GM19035 (cell line): ENCODE data around the gene SREK1.
"Not testable (repeated sequence)": the region's sequence is repeated elsewhere in the genome, so short reads cannot be mapped to it uniquely, and the experiment has no call there.

ENCODE experiments used
- ATAC-seq: cut with Tn5 transposase; IDR thresholded peaks from one replicate; pipeline ENCODE4 v1.9.1; 2021; ENCODE audit not compliant: unreplicated experiment

The SREK1 gene

DNA sequence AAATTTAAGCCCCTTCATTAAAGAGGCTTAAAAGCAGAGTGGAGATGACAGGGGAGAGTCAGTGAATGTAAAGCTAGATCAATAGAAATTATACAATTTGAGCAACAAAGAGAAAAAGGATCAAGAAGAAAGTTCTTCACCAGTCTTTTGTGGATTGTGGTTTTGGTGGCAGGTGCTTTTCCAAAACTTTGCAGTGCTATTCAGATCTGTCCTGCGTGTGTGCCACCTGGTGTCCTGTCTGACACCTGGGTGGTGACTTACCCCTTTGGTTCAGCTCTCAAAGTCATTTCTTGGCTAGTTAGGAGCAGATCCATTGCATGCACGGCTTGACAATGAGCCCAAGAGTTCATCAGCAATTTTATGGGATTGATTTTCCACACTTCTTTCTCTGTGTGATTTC, 69.4 kb downstream of the SREK1 start:
- ATAC-seq = no peak

GRCh38 chr5:66222455-66222854, 78.4 kb downstream of the SREK1 start:
- no peak for ATAC-seq

DNA sequence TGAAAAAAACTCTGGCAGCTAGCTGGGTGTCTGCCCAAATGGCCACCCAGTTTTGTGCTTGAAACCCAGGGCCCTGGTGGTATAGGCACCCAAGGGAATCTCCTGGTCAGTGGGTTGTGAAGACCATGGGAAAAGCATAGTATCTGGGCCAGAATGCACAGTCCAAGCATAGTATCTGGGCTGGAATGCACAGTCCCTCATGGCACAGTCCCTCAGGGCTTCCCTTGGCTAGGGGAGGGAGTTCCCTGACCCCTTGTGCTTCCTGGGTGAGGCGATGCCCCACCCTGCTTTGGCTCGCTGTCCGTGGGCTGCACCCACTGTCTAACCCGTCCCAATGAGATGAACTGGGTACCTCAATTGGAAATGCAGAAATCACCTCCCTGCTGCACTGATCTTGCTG, 78.8 kb downstream of the SREK1 start:
- ATAC-seq = not testable (repeated sequence)

DNA sequence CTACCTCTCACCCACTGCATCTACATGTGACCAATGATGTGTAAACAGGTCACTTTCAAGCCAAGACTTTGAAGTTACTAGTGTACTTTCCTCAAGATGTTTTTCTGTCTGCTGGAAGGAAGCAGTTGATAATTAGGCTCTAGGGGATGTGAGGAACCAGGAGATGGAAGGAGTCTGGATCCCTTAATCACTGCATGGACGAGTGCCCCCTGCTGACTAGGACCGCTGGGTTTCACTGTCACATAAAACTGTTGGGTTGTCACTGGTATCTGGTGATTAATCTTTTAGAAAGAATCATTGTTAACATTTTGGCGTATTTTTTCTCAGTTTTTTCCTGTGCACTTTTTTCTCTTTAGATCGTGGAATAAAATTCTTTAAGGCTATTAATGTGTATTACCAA, 79.5 kb downstream of the SREK1 start:
- no peak for ATAC-seq

DNA sequence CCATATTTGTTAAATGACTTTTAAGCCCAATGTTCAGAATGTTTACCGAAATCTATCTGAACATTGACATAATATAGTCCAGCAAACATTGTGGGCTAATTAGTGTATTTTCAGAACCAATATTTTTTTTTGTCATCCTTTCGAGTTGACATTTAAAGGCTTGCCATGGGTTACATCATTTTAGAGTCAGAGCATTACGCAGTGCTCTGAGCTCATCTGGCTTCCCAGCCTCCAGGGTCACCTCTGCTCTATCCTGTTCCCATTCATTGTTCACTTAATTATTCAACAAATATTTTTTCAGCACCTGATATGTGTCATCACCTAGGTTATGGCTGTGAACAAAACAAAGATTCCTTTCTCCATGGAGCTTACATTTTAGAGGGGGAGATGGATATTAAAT, 80.2 kb downstream of the SREK1 start:
- ATAC-seq = no peak

DNA sequence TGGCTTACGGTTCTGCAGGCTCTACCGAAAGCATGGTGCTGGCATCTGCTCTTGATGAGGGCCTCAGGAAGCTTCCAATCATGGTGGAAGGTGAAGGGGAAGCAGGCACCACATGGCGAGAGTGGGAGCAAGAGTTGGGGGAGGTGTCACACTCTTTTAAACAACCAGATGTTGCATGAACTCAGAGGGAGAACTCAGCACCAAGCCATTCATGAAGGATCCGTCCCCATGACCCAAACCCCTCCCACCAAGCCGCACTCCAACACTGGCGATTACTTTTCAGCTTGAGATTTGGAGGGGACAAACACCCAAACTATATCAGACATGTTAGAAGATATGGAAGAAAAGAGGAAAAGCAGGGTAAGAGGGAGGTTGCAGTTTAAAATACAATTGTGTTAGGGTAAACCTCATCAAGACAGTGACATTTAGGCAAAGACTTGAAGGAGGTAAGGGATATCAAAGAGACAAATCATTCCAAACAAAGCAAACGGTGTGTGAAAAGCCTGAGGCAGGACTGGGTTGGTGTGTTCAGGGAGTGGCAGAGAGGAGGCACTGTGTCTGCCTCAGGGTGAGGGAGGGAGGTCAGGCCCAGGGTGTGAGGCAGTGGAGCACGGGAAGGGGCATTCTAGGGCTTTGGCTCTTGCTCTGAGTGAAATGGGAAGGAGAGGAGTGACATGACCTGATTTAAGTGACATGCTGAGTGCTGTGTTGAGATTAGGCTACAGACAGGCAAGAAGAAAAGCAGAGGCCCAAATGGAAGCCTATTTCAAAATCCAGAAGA, 80.9 kb downstream of the SREK1 start:
- ATAC-seq = no peak

DNA sequence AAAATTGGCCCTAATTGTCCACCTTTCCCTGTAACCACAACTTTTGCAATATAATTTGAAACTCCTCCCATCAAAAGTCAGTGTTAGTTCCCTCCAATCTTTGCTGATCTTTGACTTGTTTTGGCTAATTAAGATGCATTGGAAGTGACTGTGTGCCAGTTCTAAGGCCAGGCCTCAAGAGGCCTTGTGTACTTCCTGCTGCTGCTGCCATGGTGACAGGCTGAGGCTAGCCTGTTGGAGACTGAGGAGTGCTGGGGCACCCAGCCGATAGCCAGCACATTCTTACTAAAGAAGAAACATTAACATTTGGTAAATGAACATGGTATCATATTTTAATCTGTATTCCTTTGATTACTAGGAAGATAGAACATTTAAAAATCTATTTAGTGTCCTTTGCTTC, 86.5 kb downstream of the SREK1 start:
- ATAC-seq = no peak

- ATAC-seq = no peak
These were observed 87.4 kb downstream of the SREK1 start for GRCh38 chr5:66231508-66231907.

- no peak for ATAC-seq
These were observed 88.2 kb downstream of the SREK1 start for GRCh38 chr5:66232275-66232674.

DNA sequence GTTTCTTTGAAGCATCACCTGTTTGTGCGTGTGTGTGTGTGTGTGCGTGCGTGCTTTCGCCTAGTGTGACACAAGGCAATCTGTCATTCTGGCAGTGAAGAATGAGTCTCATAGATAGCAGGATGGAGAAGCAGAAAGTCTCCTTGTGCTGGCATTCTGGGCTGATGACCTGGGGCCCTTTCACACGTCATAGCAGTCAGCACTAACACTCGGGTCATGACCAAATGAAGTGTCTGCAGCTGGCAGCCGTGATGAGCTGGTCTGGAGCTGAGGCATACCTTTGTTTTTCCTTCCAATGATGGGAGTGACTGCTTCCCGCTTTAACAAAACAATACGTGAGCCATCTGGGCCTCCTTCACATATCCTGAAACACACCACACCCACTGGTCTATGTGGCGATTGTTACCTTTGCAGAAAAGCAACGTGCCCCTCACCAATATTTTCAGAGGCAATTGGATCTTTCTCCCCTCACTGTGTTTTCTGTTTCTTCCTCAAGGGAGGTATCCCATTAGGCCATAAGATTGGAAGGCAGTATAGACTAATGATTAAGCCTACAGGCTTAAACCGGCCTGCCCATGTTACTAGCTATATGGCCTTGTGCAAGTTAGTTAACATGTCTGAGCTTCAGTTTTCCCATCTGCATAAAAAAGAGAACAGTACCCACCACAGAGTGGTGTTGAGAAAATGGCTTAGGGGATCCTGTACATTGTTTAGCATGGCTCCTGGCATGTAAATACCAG, 88.8 kb downstream of the SREK1 start:
- no peak for ATAC-seq
